Measurements from ENCODE around the gene UGT1A6.

The UGT1A6 gene

DNA sequence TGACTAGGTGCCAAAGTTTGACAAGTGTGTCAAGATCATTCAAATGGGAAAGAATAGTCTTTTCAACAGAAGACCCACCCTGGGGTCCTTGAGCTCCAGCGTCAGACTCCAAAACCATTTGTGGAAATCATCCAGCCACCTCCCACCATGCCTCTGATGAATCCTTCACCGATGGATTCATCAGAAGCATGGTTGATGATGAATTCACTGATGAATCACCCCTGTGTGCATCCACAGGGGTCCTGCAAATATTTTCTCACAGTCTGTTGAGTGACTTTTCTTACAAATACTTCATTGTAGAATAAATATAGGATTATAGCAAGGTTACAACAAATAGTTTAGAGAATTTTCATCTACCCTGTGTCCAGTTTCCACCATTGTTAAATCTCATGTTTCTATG, 16.6 kb upstream of the UGT1A6 start:
- TF ChIP-seq, protein P1, sequence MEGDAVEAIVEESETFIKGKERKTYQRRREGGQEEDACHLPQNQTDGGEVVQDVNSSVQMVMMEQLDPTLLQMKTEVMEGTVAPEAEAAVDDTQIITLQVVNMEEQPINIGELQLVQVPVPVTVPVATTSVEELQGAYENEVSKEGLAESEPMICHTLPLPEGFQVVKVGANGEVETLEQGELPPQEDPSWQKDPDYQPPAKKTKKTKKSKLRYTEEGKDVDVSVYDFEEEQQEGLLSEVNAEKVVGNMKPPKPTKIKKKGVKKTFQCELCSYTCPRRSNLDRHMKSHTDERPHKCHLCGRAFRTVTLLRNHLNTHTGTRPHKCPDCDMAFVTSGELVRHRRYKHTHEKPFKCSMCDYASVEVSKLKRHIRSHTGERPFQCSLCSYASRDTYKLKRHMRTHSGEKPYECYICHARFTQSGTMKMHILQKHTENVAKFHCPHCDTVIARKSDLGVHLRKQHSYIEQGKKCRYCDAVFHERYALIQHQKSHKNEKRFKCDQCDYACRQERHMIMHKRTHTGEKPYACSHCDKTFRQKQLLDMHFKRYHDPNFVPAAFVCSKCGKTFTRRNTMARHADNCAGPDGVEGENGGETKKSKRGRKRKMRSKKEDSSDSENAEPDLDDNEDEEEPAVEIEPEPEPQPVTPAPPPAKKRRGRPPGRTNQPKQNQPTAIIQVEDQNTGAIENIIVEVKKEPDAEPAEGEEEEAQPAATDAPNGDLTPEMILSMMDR (IDR thresholded peaks at IDR 0.05), result no peak
- H3K27ac ChIP-seq, result no peak overlapping the region
- H3K36me3 ChIP-seq, result no peaks in the 10 kb centered on the region
- no peak overlapping the region for H3K4me3 ChIP-seq (ENCODE audit: low read depth in 1 of 2, low read length in 1 of 2)
- H3K27me3 ChIP-seq, result no peaks in the 10 kb centered on the region
- no peaks in the 10 kb centered on the region for H3K9me3 ChIP-seq
- H3K4me1 ChIP-seq (ENCODE audit: control insufficient read depth in 1 of 2, insufficient read depth in 1 of 2, low read depth in 1 of 2, low read length in 1 of 2), result no peaks in the 10 kb centered on the region

DNA sequence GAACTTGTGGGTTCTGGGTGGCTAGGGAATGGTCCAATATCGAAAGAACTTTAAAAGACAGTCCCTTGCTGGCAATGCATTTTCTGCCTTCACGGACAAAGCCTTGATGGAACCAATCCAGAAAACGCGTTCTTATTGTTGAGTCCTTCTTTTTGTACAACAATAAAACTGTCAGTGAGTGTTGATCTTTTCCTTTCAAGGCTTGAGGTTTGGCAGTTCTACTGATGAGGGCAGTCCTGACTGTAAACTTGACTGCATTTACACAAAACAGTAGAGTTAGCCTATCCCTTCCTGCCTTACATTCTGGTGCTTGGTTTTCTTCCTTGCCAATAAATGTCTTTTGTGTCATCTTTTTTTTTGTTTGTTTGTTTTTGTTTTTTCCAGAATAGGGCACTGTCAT, 13.5 kb upstream of the UGT1A6 start:
- Histone ChIP-seq H3K27me3 (no peaks in the 10 kb centered on the region), H3K4me3 (ENCODE audit: low read depth in 1 of 2, low read length in 1 of 2) (no peak overlapping the region), H3K27ac (no peak overlapping the region), H3K4me1 (ENCODE audit: control insufficient read depth in 1 of 2, insufficient read depth in 1 of 2, low read depth in 1 of 2, low read length in 1 of 2) (no peaks in the 10 kb centered on the region), H3K9me3 (no peaks in the 10 kb centered on the region), H3K36me3 (no peaks in the 10 kb centered on the region)
- TF ChIP-seq, protein P1 (IDR thresholded peaks at IDR 0.05), result no peak

DNA sequence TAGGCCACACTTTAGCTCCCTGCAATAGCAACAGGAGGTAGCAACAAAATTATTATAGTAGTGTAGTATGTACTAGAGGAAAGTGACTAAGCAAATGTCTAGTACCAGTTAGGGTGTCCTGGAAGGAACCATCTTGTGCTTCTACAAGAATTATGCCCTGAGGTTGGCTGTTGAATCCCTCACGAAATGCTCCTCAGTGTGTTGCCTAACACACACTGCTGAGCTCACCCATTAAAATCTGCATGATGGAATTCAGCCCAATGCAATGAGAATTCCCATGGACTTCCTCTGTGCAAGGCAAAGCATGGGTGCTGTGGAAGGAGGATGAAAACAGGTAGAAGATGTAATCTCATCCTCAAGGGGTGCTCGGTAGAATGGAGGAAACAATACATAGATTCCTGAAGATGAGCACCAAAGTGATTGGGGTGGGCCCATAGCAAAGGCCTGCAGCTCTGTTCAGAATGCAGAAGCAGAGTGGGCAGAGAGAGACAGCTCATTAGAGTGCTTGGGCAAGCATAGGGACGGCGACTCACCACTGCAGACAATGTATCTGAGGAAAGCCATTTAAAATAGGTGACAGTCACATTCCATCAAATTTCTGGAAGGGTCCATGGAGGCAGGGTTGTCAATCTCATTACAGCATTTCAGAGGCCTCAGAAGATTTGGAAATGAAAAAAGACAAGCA, 12.2 kb upstream of the UGT1A6 start:
- no peak overlapping the region for H3K27ac ChIP-seq
- no peaks in the 10 kb centered on the region for H3K36me3 ChIP-seq
- no peaks in the 10 kb centered on the region for H3K9me3 ChIP-seq
- H3K4me1 ChIP-seq (ENCODE audit: control insufficient read depth in 1 of 2, insufficient read depth in 1 of 2, low read depth in 1 of 2, low read length in 1 of 2), result no peaks in the 10 kb centered on the region
- H3K27me3 ChIP-seq, result no peaks in the 10 kb centered on the region
- TF ChIP-seq, protein P1 (IDR thresholded peaks at IDR 0.05), result no peak
- H3K4me3 ChIP-seq (ENCODE audit: low read depth in 1 of 2, low read length in 1 of 2), result no peak overlapping the region

DNA sequence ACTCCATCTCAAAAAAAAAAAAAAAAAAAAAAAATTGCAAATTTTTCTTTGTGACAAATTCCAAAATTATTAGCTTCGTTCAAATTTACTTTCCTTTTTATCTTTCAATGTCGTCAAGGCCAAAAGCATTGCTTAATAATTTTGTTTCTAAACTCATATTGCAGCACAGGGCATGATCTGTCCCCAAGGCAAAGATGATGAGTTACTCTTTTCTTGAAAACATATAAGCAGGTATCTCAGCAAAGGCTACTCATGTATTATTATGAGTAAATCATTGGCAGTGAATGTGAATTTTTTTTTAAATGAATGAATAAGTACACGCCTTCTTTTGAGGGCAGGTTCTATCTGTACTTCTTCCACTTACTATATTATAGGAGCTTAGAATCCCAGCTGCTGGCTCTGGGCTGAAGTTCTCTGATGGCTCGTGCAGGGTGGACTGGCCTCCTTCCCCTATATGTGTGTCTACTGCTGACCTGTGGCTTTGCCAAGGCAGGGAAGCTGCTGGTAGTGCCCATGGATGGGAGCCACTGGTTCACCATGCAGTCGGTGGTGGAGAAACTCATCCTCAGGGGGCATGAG, 11.1 kb upstream of the UGT1A6 start, which contains the start of gene UGT1A7:
Gene UGT1A7, plus strand, starts transcription at position 381 of the 579 bp plus-strand sequence. Its CDS starts 37 bp downstream, at position 418.
- H3K27ac ChIP-seq, result no peak within 1 kb of the TSS
- no peaks in the 10 kb centered on the region for H3K36me3 ChIP-seq
- H3K4me1 ChIP-seq (ENCODE audit: control insufficient read depth in 1 of 2, insufficient read depth in 1 of 2, low read depth in 1 of 2, low read length in 1 of 2), result no peaks in the 10 kb centered on the region
- TF ChIP-seq, protein P1 (IDR thresholded peaks at IDR 0.05), result no peak
- H3K4me3 ChIP-seq (ENCODE audit: low read depth in 1 of 2, low read length in 1 of 2), result no peak within 1 kb of the TSS
- no peaks in the 10 kb centered on the region for H3K9me3 ChIP-seq
- H3K27me3 ChIP-seq, result peaks cover 2% of the 10 kb centered on the region

DNA sequence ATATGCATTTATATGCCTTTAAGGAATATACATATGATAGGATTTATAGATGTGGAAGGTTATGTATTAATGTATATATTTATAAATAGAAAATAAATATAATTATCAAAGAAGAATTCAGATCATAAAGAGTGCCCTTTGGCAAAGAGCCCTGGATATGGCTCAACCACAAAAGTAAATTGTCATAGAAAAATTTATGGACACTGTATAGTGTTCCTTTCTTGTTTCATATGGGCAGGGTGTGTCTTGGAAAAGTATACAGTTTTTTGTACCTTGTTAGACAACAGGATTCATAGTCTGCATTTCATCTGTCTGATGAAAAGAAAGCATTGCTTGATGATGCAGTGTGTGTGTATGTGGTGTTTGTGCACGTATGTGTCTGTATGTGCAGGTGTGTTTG, 8.1 kb upstream of the UGT1A6 start:
- peaks cover 5% of the 10 kb centered on the region for H3K27me3 ChIP-seq
- TF ChIP-seq, protein P1 (IDR thresholded peaks at IDR 0.05), result no peak
- H3K36me3 ChIP-seq, result no peaks in the 10 kb centered on the region
- no peak overlapping the region for H3K27ac ChIP-seq
- no peaks in the 10 kb centered on the region for H3K9me3 ChIP-seq
- no peak overlapping the region for H3K4me3 ChIP-seq (ENCODE audit: low read depth in 1 of 2, low read length in 1 of 2)
- H3K4me1 ChIP-seq (ENCODE audit: control insufficient read depth in 1 of 2, insufficient read depth in 1 of 2, low read depth in 1 of 2, low read length in 1 of 2), result no peaks in the 10 kb centered on the region
